HepG2 (cell line): ENCODE results near the gene GOLGA6L10. TPM values are rescaled to one million over a fixed set of nuclear protein-coding genes. Genes with fewer than 3 reads are reported as not detected.
"Not testable (repeated sequence)": the region's sequence is repeated elsewhere in the genome, so short reads cannot be mapped to it uniquely, and the experiment has no call there.

Experiments
- ATAC-seq: fragments of 200-7000 bp; cut with Tn5 transposase; 3 replicates; pipeline ENCODE4 v1.9.1; 2020; ENCODE audit warnings: mild to moderate bottlenecking, moderate library complexity
- BruUV-seq: library from RNA; stranded (reverse); fragments of 400-500 nt; replicated peaks from 2 replicates; lab custom pipeline; 2021; lab: Mats Ljungman, UMichigan
- CTCF ChIA-PET: fragments of 300-600 bp; formaldehyde crosslinking; extraction: SDS; loops from one replicate; lab custom pipeline; 2021; ENCODE audit warnings: low total read pairs, inconsistent platforms, low intra/inter-chr PET ratio; lab: Yijun Ruan, JAX
- POLR2A ChIA-PET: fragments of 350-600 bp; sonication (Branson Sonifier 250); formaldehyde crosslinking; loops from one replicate; lab custom pipeline; 2020; ENCODE audit warnings: antibody characterized with exemption, inconsistent platforms; lab: Yijun Ruan, JAX
- DNase-seq: peaks from one replicate; pipeline ENCODE4 v3.0.0-alpha.2; 2015; ENCODE audit warnings: low spot score
- FAIRE-seq: peaks from 3 replicates; lab custom pipeline; 2011; peaks lifted over from hg19 to GRCh38; lab: Jason Lieb, UNC
- H2AFZ ChIP-seq: one replicate; pipeline ENCODE4 v1.6.1; 2011; ENCODE audit warnings: low read length, inconsistent platforms
- H3K27ac ChIP-seq: fragments of 300-600 bp; 3 replicates; pipeline ENCODE4 v1.8.0; 2011; ENCODE audit warnings: mixed run types, mild to moderate bottlenecking, mixed read lengths, low read length, inconsistent platforms; ENCODE audit not compliant: insufficient read depth; ENCODE audit errors: extremely low read length
- H3K27me3 ChIP-seq, 2 experiments: fragments of 200-600 bp in 1 of 2; 2 replicates in 1 of 2; 3 replicates in 1 of 2; pipeline versions ENCODE4 v1.6.0 to v1.8.0; 2011; ENCODE audit warnings: low read length in 2 of 2, mild to moderate bottlenecking in 2 of 2, moderate library complexity in 2 of 2, inconsistent platforms in 1 of 2; ENCODE audit not compliant: insufficient read depth in 2 of 2, control insufficient read depth in 1 of 2
- H3K36me3 ChIP-seq, 2 experiments: fragments of 200-600 bp in 1 of 2; replicated peaks in 1 of 2; 2 replicates in 1 of 2; 3 replicates in 1 of 2; pipeline versions ENCODE4 v1.5.1 to v1.8.0; 2011; ENCODE audit warnings: low read length in 2 of 2, inconsistent platforms in 1 of 2; ENCODE audit not compliant: insufficient read depth in 2 of 2, control insufficient read depth in 1 of 2
- H3K4me1 ChIP-seq: 2 replicates; pipeline ENCODE4 v1.5.1; 2012; ENCODE audit warnings: low read length, inconsistent platforms; ENCODE audit not compliant: insufficient read depth
- H3K4me2 ChIP-seq: 2 replicates; pipeline ENCODE4 v1.6.0; 2011; ENCODE audit warnings: low read depth, low read length, inconsistent platforms
- H3K4me3 ChIP-seq, 3 experiments: fragments of 200-600 bp in 1 of 3; sonication (generic), shearing (Covaris generic) in 1 of 3; replicated peaks in 1 of 3; 2 replicates each; pipeline ENCODE4 v1.5.1; 2011 to 2016; ENCODE audit warnings: low read length in 3 of 3, inconsistent platforms in 2 of 3, low read depth in 2 of 3, mild to moderate bottlenecking in 2 of 3, control low read depth in 1 of 3, mixed read lengths in 1 of 3; ENCODE audit not compliant: insufficient read depth in 1 of 3
- H3K79me2 ChIP-seq: one replicate; pipeline ENCODE4 v1.6.1; 2011; ENCODE audit warnings: low read length, inconsistent platforms; ENCODE audit not compliant: insufficient read depth
- H3K9ac ChIP-seq: 2 replicates; pipeline ENCODE4 v1.6.0; 2011; ENCODE audit warnings: mild to moderate bottlenecking, low read depth, low read length, inconsistent platforms; ENCODE audit not compliant: insufficient read depth
- H3K9me3 ChIP-seq: 2 replicates; pipeline ENCODE4 v1.5.1; 2012; ENCODE audit warnings: mild to moderate bottlenecking, low read length
- H4K20me1 ChIP-seq: 2 replicates; pipeline ENCODE4 v1.6.0; 2011; ENCODE audit warnings: inconsistent platforms, mild to moderate bottlenecking, low read length, moderate library complexity; ENCODE audit not compliant: insufficient read depth
- HNRNPH1 ChIP-seq: fragments of 200-400 bp; formaldehyde crosslinking; optimal IDR thresholded peaks from 2 replicates; pipeline ENCODE3; 2017; ENCODE audit warnings: mild to moderate bottlenecking, low read depth, low read length
- MAFF ChIP-seq: IDR thresholded peaks from 2 replicates; pipeline ENCODE4 v1.6.1; 2011; ENCODE audit warnings: low read depth, low read length, improper control_type of control experiment
- MAFK ChIP-seq, 2 experiments: IDR thresholded peaks in 1 of 2; conservative IDR thresholded peaks in 1 of 2; 2 replicates each; pipeline ENCODE4 v1.6.1; 2011; ENCODE audit warnings: improper control_type of control experiment in 2 of 2, low read length in 2 of 2
- ZKSCAN5 ChIP-seq: sonication (generic); formaldehyde crosslinking; IDR thresholded peaks from 2 replicates; pipeline ENCODE4 v1.5.1; 2020; ENCODE audit warnings: mild to moderate bottlenecking, missing genetic modification reagents
- ZNF720 ChIP-seq: sonication (generic); formaldehyde crosslinking; IDR thresholded peaks from 2 replicates; pipeline ENCODE4 v1.4.0; 2020; ENCODE audit warnings: missing genetic modification reagents
- WGBS: methylation state at CpG from one replicate; pipeline ENCODE4 v1.1.6; 2017; ENCODE audit warnings: low lambda C conversion rate; 5-methylcytosine and 5-hydroxymethylcytosine counted together
- in situ Hi-C: cut with HindIII; loops from 2 replicates; pipeline ENCODE4 v1.10.0; 2017; ENCODE audit warnings: low pct_unique_long_range_greater_than_20kb; ENCODE audit not compliant: extremely low pct_ligation_motif_present
- intact Hi-C: fragments of 100-400 bp; cut with micrococcal nuclease; formaldehyde crosslinking; loops from one replicate; pipeline ENCODE4 v1.10.0; 2022; ENCODE audit not compliant: unreplicated experiment
- polyA plus RNA-seq, 8 experiments: library from polyadenylated mRNA; depleted of rRNA in 3 of 8; stranded (reverse) in 7 of 8; unstranded in 1 of 8; fragments of >200 nt; fragmentation: Illumina TruSeq in 4 of 8; extraction: Trizol in 4 of 8; gene quantifications; 2 replicates each; pipeline versions ENCODE4 v1.2.1 to v1.2.3, GENCODE V29; 2011 to 2016; ENCODE audit warnings: low read depth in 4 of 8, missing spikeins in 1 of 8, mixed read lengths in 1 of 8; ENCODE audit not compliant: insufficient read depth in 1 of 8
- total RNA-seq, 5 experiments: library from RNA; depleted of rRNA; stranded (reverse); fragments of >200 nt; fragmentation: Illumina TruSeq; extraction: Trizol; gene quantifications; 2 replicates each; pipeline ENCODE4 v1.2.3, GENCODE V29; 2016; ENCODE audit warnings: low read depth in 1 of 5

Gene GOLGA6L10
- total and polyA plus RNA-seq, 2 of the 13 experiments (the other 11 are each of a cell fraction or from before 2014, with no cell fraction given): 1.5 to 2.5 TPM

DNA sequence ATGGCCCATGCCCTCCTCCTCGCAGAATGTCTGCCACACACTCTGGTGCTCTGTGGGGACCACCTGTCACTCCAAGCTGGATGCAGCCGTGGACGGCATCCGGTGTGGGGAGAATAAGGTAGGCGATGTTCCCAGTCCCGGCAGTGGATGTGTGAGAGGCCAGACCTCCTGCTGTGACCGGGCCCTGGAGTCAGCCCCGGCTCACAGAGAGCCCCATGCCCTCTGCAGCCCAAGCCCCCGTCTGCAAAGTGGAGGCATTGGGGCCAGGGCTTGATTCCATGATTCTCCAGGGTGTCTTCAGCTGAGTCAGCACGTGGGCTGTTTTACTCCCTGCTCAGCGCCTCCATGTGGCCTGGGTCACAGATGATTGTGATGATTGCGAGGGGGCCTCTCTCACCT lies 32.2 kb downstream of the GOLGA6L10 start:
- intact Hi-C loops (no loop called here), in situ Hi-C loops (no loop called here)
- no peak for DNase-seq
- ATAC-seq: no peak; the same call in 2 of the 3 replicates
- H3K9ac ChIP-seq: no peak overlapping the region
- H3K27ac ChIP-seq: no peak overlapping the region
- ChIA-PET CTCF (no interaction called here), POLR2A (no interaction called here)
- no peak overlapping the region for H3K4me3 ChIP-seq
- no peaks in the 10 kb centered on the region for H3K79me2 ChIP-seq
- BruUV-seq: no TSS peak
- no peaks in the 10 kb centered on the region for H3K4me1 ChIP-seq
- TF ChIP-seq HNRNPH1 (no peak), ZNF720 (CRISPR knock-in tag) (no peak), MAFK (conservative IDR thresholded peaks at IDR 0.05 in 1 of 2, IDR thresholded peaks at IDR 0.05 in 1 of 2; ENCODE audit: low read length in 2 of 2) (peak; percentile 66 to 75), MAFF (peak; percentile 55), ZKSCAN5 (CRISPR knock-in tag) (no peak)
- H3K9me3 ChIP-seq: no peaks in the 10 kb centered on the region
- H4K20me1 ChIP-seq: no peaks in the 10 kb centered on the region
- no peak overlapping the region for H2AFZ ChIP-seq
- H3K27me3 ChIP-seq: peaks cover 0 to 12% of the 10 kb centered on the region in 2 experiments; a peak in 3 of 5 replicates
- H3K4me2 ChIP-seq: no peak overlapping the region
- 68% methylated on average over 9 of the region's 12 CpGs for WGBS
- FAIRE-seq: no peak
- H3K36me3 ChIP-seq: no peaks in the 10 kb centered on the region

GRCh38 chr15:82316247-82317090 lies 32.8 kb downstream of the GOLGA6L10 start:
- intact Hi-C loops, H3K9ac ChIP-seq, CTCF ChIA-PET, DNase-seq, H3K4me2 ChIP-seq, H3K79me2 ChIP-seq, ATAC-seq, H3K27ac ChIP-seq, H3K4me3 ChIP-seq, FAIRE-seq, H2AFZ ChIP-seq, in situ Hi-C loops, H3K4me1 ChIP-seq, H3K9me3 ChIP-seq, BruUV-seq, POLR2A ChIA-PET, H4K20me1 ChIP-seq, H3K36me3 ChIP-seq: not testable (repeated sequence)
- WGBS: 42% methylated on average over 14 of the region's 23 CpGs
- peaks cover 0 to 12% of the 10 kb centered on the region in 2 experiments; a peak in 3 of 5 replicates for H3K27me3 ChIP-seq
